ENCODE data around the gene CBLC. TPM values are rescaled to one million over a fixed set of nuclear protein-coding genes. Genes with fewer than 3 reads are reported as not detected.
"Not testable (repeated sequence)": the region's sequence is repeated elsewhere in the genome, so short reads cannot be mapped to it uniquely, and the experiment has no call there.

CBLC gene
- total RNA-seq, 2 experiments from 2014 or later, result not detected

GRCh38 chr19:44834399-44834798 is 56.7 kb downstream of the CBLC start:
- CTCF ChIA-PET, result not testable (repeated sequence)
- POLR2A ChIA-PET, result interaction anchor here (0.7 kb wide), 1 partner anchor 167 kb away, joined by 9 read pairs; the partner anchor contains the start of gene RELB

GRCh38 chr19:44839276-44839675 is 61.6 kb downstream of the CBLC start:
- POLR2A ChIA-PET, result no interaction called here
- CTCF ChIA-PET, result interaction anchor here (0.6 to 1.6 kb wide), 3 partner anchors 27 to 68 kb away, joined by 3 to 4 read pairs (median 3); no protein-coding TSS in a partner anchor

GRCh38 chr19:44840811-44841210 is 63.1 kb downstream of the CBLC start:
- ChIA-PET POLR2A (interaction anchor here (0.6 to 0.7 kb wide), 3 partner anchors 49 to 234 kb away, joined by 3 to 9 read pairs (median 4); no protein-coding TSS in a partner anchor), CTCF (interaction anchor here (0.7 to 1.9 kb wide), 4 partner anchors 10 to 261 kb away, joined by 3 to 6 read pairs (median 4); no protein-coding TSS in a partner anchor)

GRCh38 chr19:44841231-44841630 is 63.5 kb downstream of the CBLC start:
- ChIA-PET POLR2A (interaction anchor here (0.6 kb wide), 2 partner anchors 48 to 234 kb away, joined by 3 to 4 read pairs; no protein-coding TSS in a partner anchor), CTCF (interaction anchor here (0.7 to 1.9 kb wide), 3 partner anchors 57 to 96 kb away, joined by 3 to 6 read pairs (median 4); no protein-coding TSS in a partner anchor)

- POLR2A ChIA-PET, result interaction anchor here (0.7 kb wide), 1 partner anchor 61 kb away, joined by 3 read pairs; no protein-coding TSS in a partner anchor
Measured at GRCh38 chr19:44845286-44845611, 67.6 kb downstream of the CBLC start.

GRCh38 chr19:44845612-44846454 is 68.1 kb downstream of the CBLC start, which contains the start of gene NECTIN2:
Gene NECTIN2, plus strand, starts transcription at chr19:44846297. Its CDS starts 229 bp downstream, at chr19:44846526.
- CTCF ChIA-PET, result interaction anchor here (0.6 to 1.0 kb wide), 2 partner anchors 61 to 124 kb away, joined by 3 read pairs; no protein-coding TSS in a partner anchor

More at GRCh38 chr19:44845286-44845611, 67.6 kb downstream of the CBLC start:
- CTCF ChIA-PET, result interaction anchor here (1.0 kb wide), 1 partner anchor 60 kb away, joined by 3 read pairs; no protein-coding TSS in a partner anchor

GRCh38 chr19:44846455-44847143 is 68.9 kb downstream of the CBLC start:
- ChIA-PET CTCF (interaction anchor here (1.0 kb wide), 1 partner anchor 62 kb away, joined by 3 read pairs; no protein-coding TSS in a partner anchor), POLR2A (no interaction called here)

More at GRCh38 chr19:44845612-44846454, 68.1 kb downstream of the CBLC start, which contains the start of gene NECTIN2:
- POLR2A ChIA-PET, result interaction anchor here (0.7 kb wide), 1 partner anchor 61 kb away, joined by 3 read pairs; no protein-coding TSS in a partner anchor

- CTCF ChIA-PET, result interaction anchor here (2.4 kb wide), 1 partner anchor 63 kb away, joined by 8 read pairs; no protein-coding TSS in a partner anchor
- POLR2A ChIA-PET, result no interaction called here
Measured at GRCh38 chr19:44847144-44848035, 69.7 kb downstream of the CBLC start.

GRCh38 chr19:44848036-44848811 is 70.5 kb downstream of the CBLC start:
- ChIA-PET POLR2A (no interaction called here), CTCF (interaction anchor here (0.6 to 2.4 kb wide), 5 partner anchors 64 to 211 kb away, joined by 3 to 8 read pairs (median 4); no protein-coding TSS in a partner anchor)

- CTCF ChIA-PET, result interaction anchor here (0.6 to 2.4 kb wide), 5 partner anchors 65 to 212 kb away, joined by 3 to 8 read pairs (median 4); no protein-coding TSS in a partner anchor
- POLR2A ChIA-PET, result no interaction called here
Measured at GRCh38 chr19:44848812-44849447, 71.2 kb downstream of the CBLC start.

Other genes with a start within 250 kb of the CBLC start
- gene CEACAM20, start 248.2 kb upstream of the CBLC start, total RNA-seq, result not detected
- gene IGSF23, start 164.3 kb upstream of the CBLC start, total RNA-seq, result not detected
- 1 to 10 TPM; 6.7 to 8.0 TPM for gene PVR, start 134.0 kb upstream of the CBLC start, total RNA-seq
- under 1 TPM; 0.13 to 0.23 TPM for gene CEACAM19, start 106.4 kb upstream of the CBLC start, total RNA-seq
- gene CEACAM16, start 78.7 kb upstream of the CBLC start, total RNA-seq, result not detected
- 10 to 100 TPM; 29.5 to 32.7 TPM for gene BCL3, start 29.2 kb upstream of the CBLC start, total RNA-seq
- gene BCAM, start 31.2 kb downstream of the CBLC start, total RNA-seq, result not detected
- gene NECTIN2, start 68.4 kb downstream of the CBLC start, total RNA-seq, result under 1 TPM; 0.36 to 0.44 TPM
- gene TOMM40, start 113.4 kb downstream of the CBLC start, total RNA-seq, result 100 to 1,000 TPM; 215 to 223 TPM
- under 1 TPM; 0.32 to 0.34 TPM for gene APOE, start 127.9 kb downstream of the CBLC start, total RNA-seq
- gene APOC1, start 136.7 kb downstream of the CBLC start, total RNA-seq, result 1 to 10 TPM; 1.1 to 2.0 TPM
- not detected for gene APOC4, start 164.3 kb downstream of the CBLC start, total RNA-seq
- gene APOC2, start 168.2 kb downstream of the CBLC start, total RNA-seq, result not detected
- gene CLPTM1, start 177.5 kb downstream of the CBLC start, total RNA-seq, result 10 to 100 TPM; 72.4 to 73.5 TPM
- 10 to 100 TPM; 48.5 to 51.6 TPM for gene RELB, start 223.6 kb downstream of the CBLC start, total RNA-seq